ENCODE measurements around the gene TMEM91.
"Not testable (repeated sequence)": the region's sequence is repeated elsewhere in the genome, so short reads cannot be mapped to it uniquely, and the experiment has no call there.

Gene TMEM91

GRCh38 chr19:41376241-41376997 is at the start of gene TMEM91:
Gene TMEM91, plus strand, starts transcription at chr19:41376533. Its CDS starts 1,777 bp downstream, at chr19:41378310.
- no peak for DNase-seq (ENCODE audit: low spot score)

GRCh38 chr19:41327076-41327575 is 49.2 kb upstream of the TMEM91 start:
- no peak for DNase-seq (ENCODE audit: low spot score)

- peak; percentile 87 for DNase-seq (ENCODE audit: low spot score)
These were observed 48.7 kb upstream of the TMEM91 start for GRCh38 chr19:41327576-41328156.

- no peak for DNase-seq (ENCODE audit: low spot score)
These were observed 48.0 kb upstream of the TMEM91 start for GRCh38 chr19:41328157-41328841.

- peak; percentile 53 for DNase-seq (ENCODE audit: low spot score)
These were observed 47.5 kb upstream of the TMEM91 start for GRCh38 chr19:41328842-41329225.

- no peak for DNase-seq (ENCODE audit: low spot score)
These were observed 45.9 kb upstream of the TMEM91 start for GRCh38 chr19:41330481-41330880.

- no peak for DNase-seq (ENCODE audit: low spot score)
These were observed 45.2 kb upstream of the TMEM91 start for GRCh38 chr19:41330946-41331678.

- no peak for DNase-seq (ENCODE audit: low spot score)
These were observed 44.3 kb upstream of the TMEM91 start for GRCh38 chr19:41332000-41332399.

- DNase-seq (ENCODE audit: low spot score): no peak
These were observed 43.9 kb upstream of the TMEM91 start for GRCh38 chr19:41332468-41332867.

GRCh38 chr19:41334793-41335192 is 41.5 kb upstream of the TMEM91 start:
- no peak for DNase-seq (ENCODE audit: low spot score)

GRCh38 chr19:41335467-41335866 is 40.9 kb upstream of the TMEM91 start:
- DNase-seq (ENCODE audit: low spot score): no peak

GRCh38 chr19:41339936-41340335 is 36.4 kb upstream of the TMEM91 start:
- DNase-seq (ENCODE audit: low spot score): no peak

GRCh38 chr19:41341669-41342490 is 34.5 kb upstream of the TMEM91 start:
- DNase-seq (ENCODE audit: low spot score): no peak

GRCh38 chr19:41344162-41344561 is 32.2 kb upstream of the TMEM91 start:
- DNase-seq (ENCODE audit: low spot score): no peak

- not testable (repeated sequence) for DNase-seq (ENCODE audit: low spot score)
These were observed 29.4 kb upstream of the TMEM91 start for GRCh38 chr19:41346916-41347315.

- no peak for DNase-seq (ENCODE audit: low spot score)
These were observed 25.5 kb upstream of the TMEM91 start for GRCh38 chr19:41350735-41351338.

GRCh38 chr19:41351339-41352245 is 24.7 kb upstream of the TMEM91 start:
- peak; percentile 89 for DNase-seq (ENCODE audit: low spot score)

GRCh38 chr19:41352279-41352608 is 24.1 kb upstream of the TMEM91 start:
- DNase-seq (ENCODE audit: low spot score): no peak

- peak; percentile 89 for DNase-seq (ENCODE audit: low spot score)
These were observed 23.5 kb upstream of the TMEM91 start for GRCh38 chr19:41352609-41353465.

Data from germinal center (tissue), 1 donor.